SK-N-SH (cell line): ENCODE results near the gene RTP2.

Source experiments
- EP300 ChIP-seq, 2 experiments: IDR thresholded peaks; 2 replicates each; pipeline versions ENCODE4 v1.4.0 to v1.6.1; 2012; ENCODE audit warnings: borderline replicate concordance in 1 of 2, low read depth in 1 of 2, low read length in 1 of 2
- EZH2phosphoT487 ChIP-seq: fragments of 200-600 bp; sonication (generic); IDR thresholded peaks from 2 replicates; pipeline ENCODE4 v1.6.1; 2017; ENCODE audit warnings: low read depth, mixed run types, mild to moderate bottlenecking, antibody characterized with exemption, moderate library complexity, borderline replicate concordance
- FOXJ3 ChIP-seq: sonication (generic); formaldehyde crosslinking; IDR thresholded peaks from 2 replicates; pipeline ENCODE4 v1.5.1; 2020; ENCODE audit warnings: mild to moderate bottlenecking, missing genetic modification reagents
- POLR2AphosphoS5 ChIP-seq: IDR thresholded peaks from 2 replicates; pipeline ENCODE4 v1.6.1; 2012; ENCODE audit warnings: low read depth, low read length
- RAD21 ChIP-seq: IDR thresholded peaks from 2 replicates; pipeline ENCODE4 v1.6.1; 2012; ENCODE audit warnings: mild to moderate bottlenecking, low read length
- TF ChIP-seq, protein P1 (sequence below): fragments of 200-600 bp; sonication (generic); IDR thresholded peaks from 2 replicates; pipeline ENCODE4 v1.6.1; 2017; ENCODE audit warnings: antibody characterized with exemption, mild to moderate bottlenecking, moderate library complexity
- TF ChIP-seq, protein P2 (sequence below): IDR thresholded peaks from 2 replicates; pipeline ENCODE4 v1.6.1; 2012; ENCODE audit warnings: mild to moderate bottlenecking, low read depth, low read length, moderate library complexity
- TF ChIP-seq, protein P3 (sequence below): IDR thresholded peaks from 2 replicates; pipeline ENCODE4 v1.4.0; 2012; ENCODE audit warnings: low read depth, borderline replicate concordance
- TF ChIP-seq, protein P4 (sequence below): fragments of 150-350 bp; IDR thresholded peaks from 2 replicates; pipeline ENCODE4 v1.6.1; 2017; ENCODE audit warnings: antibody characterized with exemption, low read length, low read depth, borderline replicate concordance

DNA sequence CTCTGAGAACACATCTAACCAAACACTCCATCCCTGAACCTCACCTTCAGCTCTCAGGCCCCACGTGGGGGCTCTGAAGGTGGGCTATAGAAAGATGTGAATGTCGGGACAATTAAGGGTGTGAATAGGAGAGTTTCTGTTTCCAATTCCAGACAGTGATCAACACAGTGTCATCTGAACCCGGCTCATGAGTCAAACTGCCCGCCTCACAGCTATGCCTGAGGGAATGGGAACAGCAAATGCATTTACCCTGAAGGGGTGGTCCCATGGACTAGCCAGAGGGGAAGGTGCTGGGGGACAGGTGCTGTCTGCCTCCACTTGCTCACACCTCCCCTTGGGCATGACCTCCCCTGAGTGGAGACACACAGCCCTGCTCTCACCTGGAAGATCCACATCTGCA lies 6.3 kb downstream of the RTP2 start:
- TF ChIP-seq POLR2AphosphoS5 (no peak), EZH2phosphoT487 (no peak), RAD21 (no peak), FOXJ3 (no peak), EP300 (IDR thresholded peaks at IDR 0.05; ENCODE audit: borderline replicate concordance in 1 of 2, low read depth in 1 of 2, low read length in 1 of 2) (no peak)
- TF ChIP-seq, protein P1, sequence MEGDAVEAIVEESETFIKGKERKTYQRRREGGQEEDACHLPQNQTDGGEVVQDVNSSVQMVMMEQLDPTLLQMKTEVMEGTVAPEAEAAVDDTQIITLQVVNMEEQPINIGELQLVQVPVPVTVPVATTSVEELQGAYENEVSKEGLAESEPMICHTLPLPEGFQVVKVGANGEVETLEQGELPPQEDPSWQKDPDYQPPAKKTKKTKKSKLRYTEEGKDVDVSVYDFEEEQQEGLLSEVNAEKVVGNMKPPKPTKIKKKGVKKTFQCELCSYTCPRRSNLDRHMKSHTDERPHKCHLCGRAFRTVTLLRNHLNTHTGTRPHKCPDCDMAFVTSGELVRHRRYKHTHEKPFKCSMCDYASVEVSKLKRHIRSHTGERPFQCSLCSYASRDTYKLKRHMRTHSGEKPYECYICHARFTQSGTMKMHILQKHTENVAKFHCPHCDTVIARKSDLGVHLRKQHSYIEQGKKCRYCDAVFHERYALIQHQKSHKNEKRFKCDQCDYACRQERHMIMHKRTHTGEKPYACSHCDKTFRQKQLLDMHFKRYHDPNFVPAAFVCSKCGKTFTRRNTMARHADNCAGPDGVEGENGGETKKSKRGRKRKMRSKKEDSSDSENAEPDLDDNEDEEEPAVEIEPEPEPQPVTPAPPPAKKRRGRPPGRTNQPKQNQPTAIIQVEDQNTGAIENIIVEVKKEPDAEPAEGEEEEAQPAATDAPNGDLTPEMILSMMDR = no peak
- TF ChIP-seq, protein P2, sequence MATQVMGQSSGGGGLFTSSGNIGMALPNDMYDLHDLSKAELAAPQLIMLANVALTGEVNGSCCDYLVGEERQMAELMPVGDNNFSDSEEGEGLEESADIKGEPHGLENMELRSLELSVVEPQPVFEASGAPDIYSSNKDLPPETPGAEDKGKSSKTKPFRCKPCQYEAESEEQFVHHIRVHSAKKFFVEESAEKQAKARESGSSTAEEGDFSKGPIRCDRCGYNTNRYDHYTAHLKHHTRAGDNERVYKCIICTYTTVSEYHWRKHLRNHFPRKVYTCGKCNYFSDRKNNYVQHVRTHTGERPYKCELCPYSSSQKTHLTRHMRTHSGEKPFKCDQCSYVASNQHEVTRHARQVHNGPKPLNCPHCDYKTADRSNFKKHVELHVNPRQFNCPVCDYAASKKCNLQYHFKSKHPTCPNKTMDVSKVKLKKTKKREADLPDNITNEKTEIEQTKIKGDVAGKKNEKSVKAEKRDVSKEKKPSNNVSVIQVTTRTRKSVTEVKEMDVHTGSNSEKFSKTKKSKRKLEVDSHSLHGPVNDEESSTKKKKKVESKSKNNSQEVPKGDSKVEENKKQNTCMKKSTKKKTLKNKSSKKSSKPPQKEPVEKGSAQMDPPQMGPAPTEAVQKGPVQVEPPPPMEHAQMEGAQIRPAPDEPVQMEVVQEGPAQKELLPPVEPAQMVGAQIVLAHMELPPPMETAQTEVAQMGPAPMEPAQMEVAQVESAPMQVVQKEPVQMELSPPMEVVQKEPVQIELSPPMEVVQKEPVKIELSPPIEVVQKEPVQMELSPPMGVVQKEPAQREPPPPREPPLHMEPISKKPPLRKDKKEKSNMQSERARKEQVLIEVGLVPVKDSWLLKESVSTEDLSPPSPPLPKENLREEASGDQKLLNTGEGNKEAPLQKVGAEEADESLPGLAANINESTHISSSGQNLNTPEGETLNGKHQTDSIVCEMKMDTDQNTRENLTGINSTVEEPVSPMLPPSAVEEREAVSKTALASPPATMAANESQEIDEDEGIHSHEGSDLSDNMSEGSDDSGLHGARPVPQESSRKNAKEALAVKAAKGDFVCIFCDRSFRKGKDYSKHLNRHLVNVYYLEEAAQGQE = no peak
- TF ChIP-seq, protein P3, sequence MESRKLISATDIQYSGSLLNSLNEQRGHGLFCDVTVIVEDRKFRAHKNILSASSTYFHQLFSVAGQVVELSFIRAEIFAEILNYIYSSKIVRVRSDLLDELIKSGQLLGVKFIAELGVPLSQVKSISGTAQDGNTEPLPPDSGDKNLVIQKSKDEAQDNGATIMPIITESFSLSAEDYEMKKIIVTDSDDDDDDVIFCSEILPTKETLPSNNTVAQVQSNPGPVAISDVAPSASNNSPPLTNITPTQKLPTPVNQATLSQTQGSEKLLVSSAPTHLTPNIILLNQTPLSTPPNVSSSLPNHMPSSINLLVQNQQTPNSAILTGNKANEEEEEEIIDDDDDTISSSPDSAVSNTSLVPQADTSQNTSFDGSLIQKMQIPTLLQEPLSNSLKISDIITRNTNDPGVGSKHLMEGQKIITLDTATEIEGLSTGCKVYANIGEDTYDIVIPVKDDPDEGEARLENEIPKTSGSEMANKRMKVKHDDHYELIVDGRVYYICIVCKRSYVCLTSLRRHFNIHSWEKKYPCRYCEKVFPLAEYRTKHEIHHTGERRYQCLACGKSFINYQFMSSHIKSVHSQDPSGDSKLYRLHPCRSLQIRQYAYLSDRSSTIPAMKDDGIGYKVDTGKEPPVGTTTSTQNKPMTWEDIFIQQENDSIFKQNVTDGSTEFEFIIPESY = no peak
- TF ChIP-seq, protein P4, sequence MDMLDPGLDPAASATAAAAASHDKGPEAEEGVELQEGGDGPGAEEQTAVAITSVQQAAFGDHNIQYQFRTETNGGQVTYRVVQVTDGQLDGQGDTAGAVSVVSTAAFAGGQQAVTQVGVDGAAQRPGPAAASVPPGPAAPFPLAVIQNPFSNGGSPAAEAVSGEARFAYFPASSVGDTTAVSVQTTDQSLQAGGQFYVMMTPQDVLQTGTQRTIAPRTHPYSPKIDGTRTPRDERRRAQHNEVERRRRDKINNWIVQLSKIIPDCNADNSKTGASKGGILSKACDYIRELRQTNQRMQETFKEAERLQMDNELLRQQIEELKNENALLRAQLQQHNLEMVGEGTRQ = no peak
